GM18505 (cell line): ENCODE results near the gene CDC42EP1.

ENCODE experiments used
- ATAC-seq: cut with Tn5 transposase; IDR thresholded peaks from one replicate; pipeline ENCODE4 v1.9.1; 2021; ENCODE audit not compliant: unreplicated experiment
- POLR2A ChIP-seq: IDR thresholded peaks from 4 replicates; pipeline ENCODE4 v1.6.1; 2011; ENCODE audit warnings: borderline replicate concordance; ENCODE audit not compliant: insufficient read depth, insufficient read length; ENCODE audit errors: extremely low read depth

The CDC42EP1 gene

GRCh38 chr22:37616201-37617083, 56.2 kb downstream of the CDC42EP1 start:
- ATAC-seq, result no peak

GRCh38 chr22:37617431-37617830, 57.2 kb downstream of the CDC42EP1 start:
- no peak for TF ChIP-seq POLR2A
- ATAC-seq, result no peak

More at GRCh38 chr22:37616201-37617083, 56.2 kb downstream of the CDC42EP1 start:
- no peak for TF ChIP-seq POLR2A

- ATAC-seq, result no peak
- TF ChIP-seq POLR2A, result no peak
Observed at GRCh38 chr22:37618072-37618656, 57.9 kb downstream of the CDC42EP1 start.

GRCh38 chr22:37618674-37619073, 58.4 kb downstream of the CDC42EP1 start:
- TF ChIP-seq POLR2A, result no peak

More at GRCh38 chr22:37618674-37619073, 58.4 kb downstream of the CDC42EP1 start:
- no peak for ATAC-seq
